HTERT RPE-1 (cell line): ENCODE results near the gene TMEM209.
"Not testable (repeated sequence)": the region's sequence is repeated elsewhere in the genome, so short reads cannot be mapped to it uniquely, and the experiment has no call there.

Source experiments
- in situ Hi-C: fragments of 300-500 bp; cut with MboI; formaldehyde crosslinking; loops from 4 replicates; pipeline ENCODE4 v1.14.3; 2020; ENCODE audit warnings: low sequenced_read_pairs

Gene TMEM209

DNA sequence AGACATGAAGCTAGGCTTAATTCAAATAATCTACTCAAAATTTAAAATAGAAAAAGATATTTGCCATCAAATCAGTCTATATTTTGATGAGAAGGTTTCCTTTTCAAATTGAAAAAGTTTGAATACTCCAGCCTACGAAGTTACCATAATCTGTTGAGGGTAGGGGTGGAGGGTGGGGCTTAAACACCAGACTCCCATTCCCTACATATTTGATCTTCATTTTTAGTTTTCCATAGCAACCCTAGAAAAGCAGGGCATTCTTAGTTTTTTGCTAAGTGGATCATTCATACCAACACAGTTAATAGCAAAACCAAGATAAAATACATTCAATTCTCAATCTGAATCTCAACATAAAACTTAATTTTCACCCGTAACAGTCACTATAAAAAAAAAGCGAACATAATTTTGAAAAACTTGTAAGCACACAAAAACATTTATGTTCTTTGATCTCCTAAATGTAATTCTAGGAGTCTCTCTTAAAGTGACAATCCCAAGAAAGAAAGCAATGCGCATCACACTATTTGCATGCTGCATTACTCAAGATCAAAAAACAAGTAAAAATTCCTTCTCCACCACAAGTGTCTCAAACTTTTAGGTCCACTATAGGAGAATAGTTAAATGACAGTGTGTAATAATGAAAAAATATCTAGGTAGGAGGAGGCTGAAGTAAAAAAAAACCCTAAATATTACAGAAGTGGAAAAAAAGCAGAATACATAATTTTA lies 30.8 kb downstream of the TMEM209 start:
- in situ Hi-C loops: no loop called here

DNA sequence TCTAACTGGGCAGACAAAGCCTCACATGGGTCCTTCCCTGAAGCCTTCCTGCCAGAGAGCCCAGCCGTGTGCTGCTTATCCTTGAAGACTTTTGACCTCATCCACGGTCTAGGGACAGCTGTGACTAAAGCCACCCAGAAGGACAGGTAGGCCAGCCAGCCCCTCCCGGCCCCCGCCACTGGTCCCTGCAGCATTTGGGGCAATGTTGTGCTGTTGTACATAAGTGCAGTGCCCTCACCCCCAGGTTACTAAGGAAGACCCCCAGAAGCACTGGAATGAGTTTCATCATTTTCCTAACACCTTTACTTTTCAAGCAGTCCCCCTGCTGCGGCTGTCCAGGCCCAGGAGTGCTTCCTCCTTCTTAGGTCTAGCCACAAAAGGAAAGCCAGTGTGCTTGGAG lies 43.0 kb downstream of the TMEM209 start:
- in situ Hi-C loops: no loop called here

DNA sequence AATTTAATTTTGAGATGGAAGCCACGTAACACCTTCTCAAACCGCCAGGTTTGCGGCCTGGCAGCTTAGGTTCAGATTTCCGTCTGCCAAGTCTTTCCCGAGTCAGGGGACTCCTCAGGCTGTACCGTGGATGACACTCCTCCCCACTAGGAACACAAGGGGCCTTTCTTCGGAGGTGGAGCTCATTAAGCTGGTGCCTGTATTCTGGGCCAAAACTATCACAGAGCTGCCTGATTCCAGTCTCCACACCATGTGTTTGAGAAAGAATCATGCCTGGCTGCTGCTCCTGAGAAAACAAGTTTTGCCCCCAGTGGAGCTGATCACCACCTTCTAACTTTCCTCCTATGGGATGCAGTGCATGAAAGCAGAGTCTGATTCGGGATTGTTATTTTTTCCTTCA lies 44.8 kb downstream of the TMEM209 start:
- in situ Hi-C loops: no loop called here

DNA sequence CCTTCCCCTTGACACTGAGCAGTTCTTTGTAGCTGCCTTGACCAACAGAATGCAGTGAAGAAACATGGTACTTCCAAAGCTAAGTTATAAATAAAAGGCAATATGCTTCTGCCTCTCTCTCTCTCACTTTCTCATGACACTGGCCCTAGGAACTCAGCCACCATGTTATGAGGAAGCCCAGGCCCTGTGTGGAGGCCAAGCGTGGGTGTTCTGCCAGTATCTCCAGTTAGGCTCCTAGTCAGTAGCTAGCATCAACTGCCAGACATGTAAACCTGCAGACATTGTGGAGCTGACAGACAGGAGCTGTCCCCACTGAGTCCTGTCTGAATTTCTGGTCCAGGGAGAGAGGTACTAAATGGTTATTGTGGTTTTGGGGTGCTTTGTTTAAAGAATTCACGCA lies 45.2 kb downstream of the TMEM209 start:
- in situ Hi-C loops: no loop called here

DNA sequence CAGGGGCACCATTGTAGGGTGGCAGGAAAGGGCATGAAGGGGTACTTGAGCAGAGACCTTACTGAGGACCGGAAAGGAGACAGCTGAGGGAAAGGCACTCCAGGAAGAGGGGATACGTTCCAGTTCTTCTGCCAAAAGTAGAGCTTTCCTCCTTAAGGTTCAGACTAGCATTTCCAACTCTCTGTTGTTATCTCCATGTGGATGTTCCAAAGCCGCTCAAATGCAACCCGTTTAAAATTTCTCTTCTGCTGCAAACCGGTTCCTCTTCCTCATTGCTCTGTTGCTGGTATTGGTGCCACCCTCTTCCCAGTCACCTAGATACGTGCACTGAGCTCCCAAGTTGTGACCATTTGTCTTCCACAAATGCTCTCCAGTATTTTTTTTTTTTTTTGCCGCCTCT lies 47.5 kb downstream of the TMEM209 start:
- in situ Hi-C loops: no loop called here

DNA sequence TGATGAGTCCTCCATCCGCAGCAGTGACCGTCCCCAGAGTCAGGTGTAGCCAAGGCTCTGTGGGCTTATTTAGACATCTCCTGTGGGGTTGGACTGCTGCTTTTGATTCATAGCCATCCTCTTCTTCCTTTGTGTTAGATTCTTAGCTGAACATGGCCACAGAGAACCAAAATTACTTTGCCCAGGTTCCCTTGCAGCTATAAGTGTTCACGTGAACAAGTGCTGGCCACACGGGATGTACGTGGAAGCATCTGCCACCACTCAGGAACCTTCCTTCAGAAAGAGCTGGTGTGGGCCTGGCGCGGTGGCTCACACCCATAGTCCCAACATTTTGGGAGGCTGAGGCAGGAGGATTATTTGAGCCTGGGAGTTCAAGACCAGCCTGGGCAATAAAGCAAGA lies 49.1 kb downstream of the TMEM209 start:
- in situ Hi-C loops: no loop called here

DNA sequence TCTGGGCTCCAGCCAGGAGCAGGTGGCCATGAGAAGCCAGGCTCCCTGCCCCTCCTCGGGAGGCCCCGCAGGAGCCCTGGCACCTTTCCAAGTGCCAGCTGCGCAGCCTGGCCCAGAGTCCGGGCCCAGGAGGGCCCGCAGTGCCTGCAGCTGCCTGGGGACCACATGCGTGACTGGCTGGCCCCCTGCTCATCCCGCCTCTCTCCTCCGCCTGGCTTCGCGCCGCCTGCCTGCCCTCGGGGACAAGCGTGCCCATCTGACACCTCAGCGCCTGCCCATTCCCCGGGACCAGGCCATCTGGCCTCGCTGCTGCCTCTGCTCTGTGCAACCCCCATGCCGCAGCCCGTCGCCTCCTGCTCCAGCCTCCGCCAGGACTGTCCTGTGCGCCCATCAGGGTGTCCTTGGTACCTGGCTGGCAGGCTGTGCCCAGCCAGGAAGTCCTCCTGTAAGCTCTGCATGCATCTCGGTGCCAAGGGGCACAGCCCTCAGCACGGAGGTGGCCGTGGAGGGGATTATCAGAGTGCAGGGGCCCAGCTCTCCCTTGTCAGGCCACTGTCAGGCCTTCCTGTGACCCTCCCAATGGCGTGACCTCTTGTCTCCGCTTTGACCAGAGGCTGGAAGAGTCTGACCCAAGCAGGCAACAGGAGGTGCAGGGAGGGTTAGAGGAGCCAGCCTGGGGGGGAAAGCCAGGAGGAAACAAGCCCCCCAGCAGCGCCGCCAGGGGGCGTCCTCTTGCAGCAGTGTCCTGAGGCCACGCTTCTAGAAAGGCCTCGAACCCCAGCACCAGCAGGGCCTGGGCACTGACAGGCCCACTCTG lies 50.5 kb downstream of the TMEM209 start:
- in situ Hi-C loops: no loop called here

DNA sequence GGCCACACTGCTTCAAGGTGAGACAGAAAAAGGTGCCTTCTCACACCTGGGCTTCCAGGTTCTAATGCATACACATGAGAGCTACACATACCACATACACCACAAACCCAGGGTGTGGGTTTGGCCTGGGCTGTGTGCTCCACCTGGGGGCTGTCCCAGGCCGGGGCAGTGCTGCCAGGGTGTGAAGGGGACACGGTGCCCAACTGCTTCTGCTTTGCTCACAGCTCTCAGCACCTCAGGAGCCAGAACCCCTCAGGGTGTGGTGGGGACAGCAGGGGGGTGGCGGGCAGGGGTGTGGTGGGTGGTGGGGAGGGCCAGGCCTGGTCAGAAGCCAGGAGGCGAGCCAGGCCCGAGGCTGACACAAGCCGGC lies 51.1 kb downstream of the TMEM209 start:
- in situ Hi-C loops: no loop called here

DNA sequence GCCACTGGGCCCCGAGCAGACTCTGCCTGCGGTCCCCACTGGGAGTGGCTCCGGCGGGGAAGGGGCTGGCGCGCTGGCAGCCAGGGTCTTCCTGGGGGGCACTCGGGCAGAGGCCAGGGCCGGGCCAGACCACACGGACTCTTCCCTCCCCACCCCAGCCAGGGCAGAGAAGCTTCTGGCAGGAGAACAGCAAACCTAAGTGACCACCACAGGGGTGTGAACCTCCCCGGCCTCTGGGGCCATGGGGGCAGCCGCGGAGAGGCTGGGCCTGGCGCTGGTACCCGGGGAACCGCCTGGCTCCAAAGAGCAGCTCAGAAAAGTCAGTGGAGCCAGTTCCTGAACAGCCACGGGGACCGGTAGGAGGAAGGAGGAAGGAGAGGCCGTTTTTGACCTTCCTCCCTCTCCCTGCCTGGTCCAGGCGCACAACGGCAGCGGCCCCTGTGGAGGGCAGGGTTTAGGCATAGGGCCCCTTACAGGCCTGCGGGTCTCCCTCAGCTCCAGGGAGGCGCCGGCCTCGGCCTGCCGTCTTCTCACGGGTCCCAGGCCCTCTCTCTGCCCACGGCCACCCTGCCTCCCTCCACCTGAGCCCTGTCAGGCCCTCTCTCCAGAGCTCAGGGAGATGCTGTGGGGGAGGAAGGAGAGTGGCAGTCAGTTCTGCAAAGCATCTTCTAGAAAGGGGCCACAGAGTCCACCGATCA lies 51.8 kb downstream of the TMEM209 start:
- in situ Hi-C loops: no loop called here

DNA sequence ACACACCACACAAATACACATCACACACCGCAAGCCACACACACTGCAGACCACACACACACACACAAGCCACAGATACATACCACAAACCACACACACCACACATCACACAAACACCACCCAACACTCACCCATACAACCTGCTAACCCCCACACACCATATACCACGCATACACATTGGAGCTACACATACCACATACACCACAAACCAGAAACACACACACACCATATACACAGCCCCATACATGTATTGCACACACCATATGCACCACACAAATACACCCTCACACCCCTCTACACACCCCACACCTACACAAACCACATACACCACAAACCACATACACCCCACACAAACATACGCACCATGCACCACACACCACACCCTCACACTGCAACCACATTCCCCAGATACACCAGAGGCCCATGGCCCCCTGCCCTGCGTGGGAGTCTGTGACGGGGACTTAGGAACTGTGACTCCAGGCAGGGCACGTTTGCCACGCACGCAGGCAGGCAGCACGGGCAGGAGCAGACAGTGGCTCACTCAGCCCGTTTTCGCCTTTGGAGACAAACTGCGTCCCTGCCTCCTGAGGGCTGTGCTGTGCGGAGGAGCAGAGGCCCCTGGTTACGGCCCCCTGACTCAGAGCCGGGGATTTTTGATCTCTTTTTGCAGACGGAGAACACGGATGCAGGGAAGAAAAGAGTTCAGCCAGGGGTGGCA lies 52.6 kb downstream of the TMEM209 start:
- in situ Hi-C loops: no loop called here

DNA sequence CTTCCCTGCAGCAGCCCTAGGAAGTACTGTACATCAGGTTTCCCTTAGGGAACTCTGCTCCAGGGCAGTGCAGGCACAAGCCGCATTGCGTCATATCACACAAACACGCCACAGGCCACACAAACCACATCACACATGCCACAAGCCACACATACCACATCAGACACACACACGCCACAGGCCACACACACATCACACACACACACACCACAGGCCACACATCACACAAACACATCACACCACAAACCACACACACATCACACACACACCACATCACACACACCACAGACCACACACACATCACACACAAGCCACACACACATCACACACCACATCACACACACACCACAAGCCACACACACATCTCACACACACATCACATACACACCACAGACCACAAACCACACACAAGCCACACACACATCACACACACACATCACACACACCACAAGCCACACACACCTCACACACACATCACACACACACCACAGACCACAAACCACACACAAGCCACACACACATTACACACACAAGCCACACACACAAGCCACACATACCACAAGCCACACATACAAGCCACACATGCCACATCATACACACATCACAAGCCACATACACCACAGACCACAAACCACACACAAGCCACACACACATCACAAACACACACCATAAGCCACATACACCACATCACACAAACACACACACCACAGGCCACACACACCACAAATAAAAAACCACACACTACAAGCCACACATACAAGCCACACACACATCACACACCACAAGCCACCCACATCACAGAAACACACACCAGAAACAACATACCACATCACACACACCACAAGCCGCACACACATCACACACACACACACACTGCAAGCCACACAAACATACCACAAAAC lies 53.4 kb downstream of the TMEM209 start:
- in situ Hi-C loops: no loop called here

DNA sequence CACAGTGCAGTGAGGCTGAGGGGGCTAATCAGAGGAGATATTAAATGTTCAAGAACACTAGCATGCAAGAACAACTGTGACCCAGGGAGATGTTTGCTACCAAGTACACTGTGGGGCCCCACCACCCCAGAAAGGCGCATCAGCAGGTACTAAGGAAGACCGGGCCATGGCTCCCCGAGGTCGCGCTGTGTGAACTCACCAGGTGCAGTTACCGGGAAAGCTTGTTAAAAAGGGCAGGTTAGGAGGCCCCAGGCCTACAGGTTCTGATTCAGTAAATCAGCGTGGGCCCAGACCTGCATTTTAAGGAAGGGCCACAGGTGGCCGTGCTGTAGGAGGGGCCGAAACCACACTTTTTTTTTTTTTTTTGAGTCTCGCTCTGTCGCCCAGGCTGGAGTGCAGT lies 54.6 kb downstream of the TMEM209 start:
- in situ Hi-C loops: no loop called here

DNA sequence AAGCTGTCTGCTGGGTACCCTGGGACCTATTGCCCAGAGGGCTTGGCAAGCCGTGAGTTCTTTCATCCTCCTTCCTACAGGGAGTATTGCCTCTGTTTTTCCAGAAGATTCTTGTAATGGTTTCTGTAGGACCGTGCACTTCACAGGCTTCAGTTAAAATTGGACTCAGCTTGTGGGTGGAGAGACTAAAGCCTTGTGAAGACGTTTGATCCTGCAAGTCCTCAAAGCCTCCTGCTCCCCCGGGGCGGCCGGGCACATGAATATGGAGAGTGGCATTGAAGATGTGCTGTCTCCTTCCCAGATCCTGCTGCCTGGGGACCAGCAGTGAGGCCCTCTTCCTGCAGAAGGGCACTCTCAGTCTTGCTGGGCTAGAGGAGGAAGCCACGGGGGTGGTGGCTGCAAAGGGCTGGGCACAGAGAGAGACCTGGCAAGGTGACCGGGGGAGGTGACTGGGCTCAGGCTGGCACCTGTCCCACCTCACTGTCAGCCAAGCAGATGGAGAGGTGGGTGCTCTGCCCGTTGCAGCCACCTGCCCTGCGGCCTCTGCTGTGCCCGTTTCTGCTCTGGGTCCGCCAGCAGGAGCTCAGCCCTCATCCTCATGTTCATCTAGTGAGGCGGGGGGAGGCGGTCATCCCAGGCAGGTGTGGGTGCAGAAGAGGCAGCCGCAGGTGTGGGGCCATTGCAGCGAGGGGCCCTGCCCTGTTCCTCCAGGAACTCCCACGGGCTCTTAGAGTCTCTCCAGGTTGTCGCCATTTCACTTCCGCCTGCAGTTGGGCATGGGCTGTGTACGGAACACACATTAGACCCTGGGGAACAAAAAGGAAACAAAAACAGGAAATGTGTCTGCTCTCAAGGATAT lies 55.7 kb downstream of the TMEM209 start:
- in situ Hi-C loops: no loop called here

DNA sequence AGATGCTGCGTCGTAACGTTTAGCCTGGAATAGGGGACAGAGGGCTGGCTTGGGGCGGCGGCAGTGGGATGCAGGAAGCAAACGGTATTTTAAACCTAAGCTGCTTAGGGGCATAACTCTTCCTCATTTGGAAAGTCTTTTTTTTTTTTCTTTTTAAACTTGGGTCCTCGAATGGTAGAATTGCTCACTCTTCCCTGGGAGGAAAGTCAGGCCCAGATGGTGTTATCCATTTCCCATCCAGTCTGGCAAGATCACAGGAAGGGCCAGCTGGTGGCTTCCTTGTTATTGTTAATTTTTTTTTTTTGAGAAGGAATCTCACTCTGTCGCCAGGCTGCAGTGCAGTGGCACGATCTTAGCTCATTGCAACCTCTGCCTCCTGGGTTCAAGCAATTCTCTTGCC lies 56.6 kb downstream of the TMEM209 start:
- in situ Hi-C loops: no loop called here

DNA sequence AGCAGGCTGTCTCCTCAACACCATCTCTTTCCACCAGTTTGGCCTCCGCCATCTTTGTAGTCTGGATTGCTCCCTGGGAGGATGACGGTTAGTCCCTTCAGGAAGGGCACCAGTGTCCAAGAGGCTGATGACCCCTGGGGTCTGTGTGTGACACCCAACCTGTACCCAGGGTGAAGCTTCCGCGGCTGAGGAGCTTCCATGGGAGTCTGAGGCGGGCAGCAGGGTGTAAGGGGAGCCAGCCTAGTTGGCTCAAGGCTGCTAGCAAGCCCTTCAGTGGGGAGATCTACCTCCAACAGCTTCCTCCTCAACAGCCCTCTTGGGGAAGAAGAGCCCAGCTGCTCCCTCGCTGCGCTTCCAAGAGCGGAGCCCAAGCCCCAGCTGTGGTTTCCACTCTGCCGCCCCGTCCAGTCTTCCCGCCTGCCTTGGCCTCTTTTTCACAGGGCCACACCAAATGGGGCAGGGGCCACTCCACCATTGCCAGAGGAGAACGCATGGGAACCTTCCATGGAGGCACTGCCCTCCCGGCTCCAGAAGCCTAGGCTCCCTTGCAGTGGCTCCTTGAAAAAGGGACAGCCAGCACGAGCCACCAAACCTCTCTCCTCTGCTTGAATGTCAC lies 57.4 kb downstream of the TMEM209 start:
- in situ Hi-C loops: no loop called here

DNA sequence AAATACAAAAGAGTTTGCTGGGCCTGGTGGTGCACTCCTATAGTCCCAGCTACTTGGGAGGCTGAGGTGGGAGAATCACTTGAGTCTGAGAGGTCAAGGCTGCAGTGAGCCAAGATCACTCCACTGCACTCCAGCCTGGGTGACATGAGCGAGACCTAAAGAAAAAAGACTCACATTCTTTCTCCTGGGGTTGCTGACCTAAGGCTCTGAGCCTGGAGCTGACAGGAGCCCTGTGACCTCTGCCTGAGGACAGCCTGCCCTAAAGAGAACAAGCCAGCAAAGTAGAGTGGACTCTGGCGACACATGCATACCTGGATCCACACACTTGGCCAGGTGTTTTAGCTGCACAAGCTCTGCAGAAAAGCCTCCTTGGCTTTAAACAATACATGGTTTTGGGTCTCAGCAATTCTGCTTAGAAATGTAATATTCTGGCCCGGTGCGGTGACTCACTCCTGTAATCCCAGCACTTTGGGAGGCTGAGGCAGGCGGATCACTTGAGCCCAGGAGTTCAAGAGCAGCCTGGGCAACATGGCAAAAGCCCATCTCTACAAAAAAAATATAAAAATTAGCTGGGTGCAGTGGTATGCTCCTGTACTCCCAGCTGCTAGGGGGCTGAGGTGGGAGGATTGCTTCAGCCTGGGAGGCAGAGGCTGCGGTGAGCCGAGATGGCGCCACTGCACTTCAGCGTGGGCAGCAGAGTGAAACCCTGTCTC lies 58.4 kb downstream of the TMEM209 start:
- in situ Hi-C loops: no loop called here

DNA sequence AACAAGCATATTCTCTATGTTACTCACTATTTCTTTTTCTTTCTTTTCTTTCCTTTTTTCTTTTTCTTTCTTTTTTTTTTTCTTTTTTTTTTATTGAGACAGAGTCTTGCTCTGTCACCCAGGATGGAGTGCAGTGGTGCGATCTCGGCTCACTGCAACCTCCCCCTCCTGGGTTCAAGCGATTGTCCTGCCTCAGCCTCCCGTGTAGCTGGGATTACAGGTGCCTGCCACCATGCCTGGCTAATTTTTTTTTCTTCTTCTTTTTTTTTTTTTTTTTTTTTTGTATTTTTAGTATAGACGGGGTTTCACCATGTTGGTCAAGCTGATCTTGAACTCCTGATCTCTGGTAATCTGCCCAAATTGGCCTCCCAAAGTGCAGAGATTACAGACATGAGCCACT lies 59.1 kb downstream of the TMEM209 start:
- in situ Hi-C loops: not testable (repeated sequence)

DNA sequence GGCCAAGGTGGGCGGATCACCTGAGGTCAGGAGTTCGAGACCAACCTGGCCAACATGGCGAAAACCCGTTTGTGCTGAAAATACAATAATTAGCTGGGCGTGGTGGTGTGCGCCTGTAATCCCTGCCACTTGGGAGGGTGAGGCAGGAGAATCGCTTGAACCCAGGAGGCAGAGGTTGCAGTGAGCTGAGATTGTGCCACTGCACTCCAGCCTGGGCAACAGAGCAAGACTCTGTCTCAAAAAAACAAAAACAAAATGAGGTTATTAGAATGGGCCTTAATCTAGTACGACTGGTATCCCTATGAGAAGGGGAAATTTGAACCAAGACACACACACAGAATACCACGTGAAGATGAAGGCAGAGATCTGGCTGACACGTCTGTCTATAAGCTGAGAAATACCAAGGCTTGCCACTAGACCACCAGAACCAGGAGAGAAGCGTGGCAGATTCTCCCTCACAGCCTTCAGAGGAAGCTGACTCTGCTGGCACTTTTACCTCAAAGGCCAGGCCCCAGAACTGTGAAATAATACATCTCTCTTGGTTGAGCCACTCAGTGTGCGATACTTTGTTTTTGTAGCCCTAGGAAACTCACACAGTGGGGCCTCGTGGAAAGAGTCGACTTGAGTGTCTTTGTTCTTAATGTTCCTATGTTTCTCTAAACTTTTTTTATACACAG lies 59.6 kb downstream of the TMEM209 start:
- in situ Hi-C loops: no loop called here
